ENCODE results near the gene PMVK. TPM values are rescaled to one million over a fixed set of nuclear protein-coding genes. Genes with fewer than 3 reads are reported as not detected.
A peak's percentile ranks its signal among the peaks of the same experiment; 100 is the strongest.

PMVK gene
- total RNA-seq, 2 experiments from 2014 or later, result 6.6 to 7.4 TPM

GRCh38 chr1:154926201-154926600 is 10.3 kb downstream of the PMVK start:
- ChIA-PET POLR2A (no interaction called here), CTCF (interaction anchor here (0.6 kb wide), 1 partner anchor 61 kb away, joined by 3 read pairs; no protein-coding TSS in a partner anchor)
- Histone ChIP-seq H3K4me1 (ENCODE audit: insufficient read depth, low read length) (peaks cover 13% of the 10 kb centered on the region), H3K27ac (ENCODE audit: low read depth in 1 of 2, low read length in 2 of 2) (no peak overlapping the region), H3K4me3 (ENCODE audit: low read length) (no peak overlapping the region), H3K36me3 (ENCODE audit: insufficient read depth, low read length) (peaks cover 69% of the 10 kb centered on the region), H3K27me3 (ENCODE audit: control insufficient read depth in 1 of 2, insufficient read depth in 2 of 2, low read length in 2 of 2) (no peaks in the 10 kb centered on the region), H3K9me3 (ENCODE audit: control insufficient read depth in 1 of 2, insufficient read depth in 1 of 2, low read length in 2 of 2) (no peaks in the 10 kb centered on the region)
- no peak for ATAC-seq (ENCODE audit: poor library complexity)
- H3K9me3 Mint-ChIP-seq, result no peaks in the 10 kb centered on the region
- TF ChIP-seq CTCF (IDR thresholded peaks at IDR 0.05), result no peak
- H3K36me3 Mint-ChIP-seq (ENCODE audit: low read depth), result peaks cover 80% of the 10 kb centered on the region
- no peak for DNase-seq
- intact Hi-C loops (cut with DNase I, micrococcal nuclease), result no loop called here
- H3K27ac Mint-ChIP-seq, result peak overlapping the region; percentile 20
- H3K27me3 Mint-ChIP-seq, result no peaks in the 10 kb centered on the region
- H3K4me1 Mint-ChIP-seq (ENCODE audit: low read depth), result peaks cover 7% of the 10 kb centered on the region
- no peak overlapping the region for H3K4me3 Mint-ChIP-seq

GRCh38 chr1:154925335-154926170 is 11.0 kb downstream of the PMVK start:
- peaks cover 69% of the 10 kb centered on the region for H3K36me3 ChIP-seq (ENCODE audit: insufficient read depth, low read length)
- DNase-seq, result no peak
- Mint-ChIP-seq H3K36me3 (ENCODE audit: low read depth) (peaks cover 78% of the 10 kb centered on the region), H3K27ac (peak overlapping the region; percentile 20), H3K4me3 (no peak overlapping the region), H3K27me3 (no peaks in the 10 kb centered on the region), H3K4me1 (ENCODE audit: low read depth) (peaks cover 7% of the 10 kb centered on the region), H3K9me3 (no peaks in the 10 kb centered on the region)
- no peaks in the 10 kb centered on the region for H3K9me3 ChIP-seq (ENCODE audit: control insufficient read depth in 1 of 2, insufficient read depth in 1 of 2, low read length in 2 of 2)
- no peak overlapping the region for H3K4me3 ChIP-seq (ENCODE audit: low read length)
- ATAC-seq (ENCODE audit: poor library complexity), result no peak
- peaks cover 13% of the 10 kb centered on the region for H3K4me1 ChIP-seq (ENCODE audit: insufficient read depth, low read length)
- TF ChIP-seq CTCF (IDR thresholded peaks at IDR 0.05), result no peak
- H3K27ac ChIP-seq (ENCODE audit: low read depth in 1 of 2, low read length in 2 of 2), result no peak overlapping the region
- CTCF ChIA-PET, result interaction anchor here (0.6 kb wide), 1 partner anchor 60 kb away, joined by 3 read pairs; no protein-coding TSS in a partner anchor
- intact Hi-C loops (cut with DNase I, micrococcal nuclease), result no loop called here
- POLR2A ChIA-PET, result interaction anchor here (0.5 kb wide), 1 partner anchor 317 kb away, joined by 3 read pairs; no protein-coding TSS in a partner anchor
- H3K27me3 ChIP-seq (ENCODE audit: control insufficient read depth in 1 of 2, insufficient read depth in 2 of 2, low read length in 2 of 2), result no peaks in the 10 kb centered on the region

DNA sequence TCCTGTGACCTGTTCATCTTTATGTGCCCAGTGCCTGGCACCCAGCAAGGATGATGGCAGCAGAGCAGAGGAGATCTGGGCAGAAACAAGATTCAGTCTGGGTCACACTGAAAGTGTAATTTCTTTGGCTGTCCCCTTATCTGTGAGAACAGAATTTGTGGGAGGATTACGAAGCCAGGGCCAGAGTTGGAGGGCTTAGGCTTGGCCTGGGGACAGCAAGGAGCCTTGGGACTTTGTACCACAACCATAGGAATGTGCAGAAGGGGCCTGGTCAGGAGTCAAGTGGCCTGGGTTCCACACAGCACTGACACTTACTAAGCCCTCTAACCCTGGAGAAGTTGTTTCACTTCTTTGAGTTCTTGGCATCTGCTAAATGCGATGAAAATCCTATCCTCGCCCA is 12.8 kb downstream of the PMVK start:
- CTCF ChIA-PET, result no interaction called here
- no peak overlapping the region for H3K27ac ChIP-seq (ENCODE audit: low read depth in 1 of 2, low read length in 2 of 2)
- H3K36me3 Mint-ChIP-seq (ENCODE audit: low read depth), result peaks cover 63% of the 10 kb centered on the region

More for the DNA sequence above, 12.8 kb downstream of the PMVK start:
- H3K36me3 ChIP-seq (ENCODE audit: insufficient read depth, low read length), result peaks cover 55% of the 10 kb centered on the region
- H3K9me3 ChIP-seq (ENCODE audit: control insufficient read depth in 1 of 2, insufficient read depth in 1 of 2, low read length in 2 of 2), result no peaks in the 10 kb centered on the region
- ATAC-seq (ENCODE audit: poor library complexity) (no peak), DNase-seq (no peak)
- Mint-ChIP-seq H3K4me1 (ENCODE audit: low read depth) (peaks cover 7% of the 10 kb centered on the region), H3K27me3 (no peaks in the 10 kb centered on the region), H3K27ac (no peak overlapping the region), H3K9me3 (no peaks in the 10 kb centered on the region), H3K4me3 (no peak overlapping the region)
- H3K4me1 ChIP-seq (ENCODE audit: insufficient read depth, low read length), result peaks cover 13% of the 10 kb centered on the region
- no peak overlapping the region for H3K4me3 ChIP-seq (ENCODE audit: low read length)
- POLR2A ChIA-PET, result no interaction called here
- no peaks in the 10 kb centered on the region for H3K27me3 ChIP-seq (ENCODE audit: control insufficient read depth in 1 of 2, insufficient read depth in 2 of 2, low read length in 2 of 2)
- intact Hi-C loops (cut with DNase I, micrococcal nuclease), result no loop called here
- no peak for TF ChIP-seq CTCF (IDR thresholded peaks at IDR 0.05)

Measured in CD4-positive, alpha-beta T cell (primary cell).